NB4 (cell line): Measurements from ENCODE around the gene SLC39A5.

ENCODE experiments used
- CTCF ChIP-seq: IDR thresholded peaks from one replicate; pipeline ENCODE4 v1.5.1; 2012; ENCODE audit warnings: low read depth, low read length
- MYC ChIP-seq: IDR thresholded peaks from 2 replicates; pipeline ENCODE4 v1.6.1; 2011; ENCODE audit warnings: low read depth, low read length
- POLR2A ChIP-seq: IDR thresholded peaks from 2 replicates; pipeline ENCODE4 v1.6.1; 2011; ENCODE audit warnings: mild to moderate bottlenecking; ENCODE audit not compliant: insufficient read length; ENCODE audit errors: extremely low read depth

DNA sequence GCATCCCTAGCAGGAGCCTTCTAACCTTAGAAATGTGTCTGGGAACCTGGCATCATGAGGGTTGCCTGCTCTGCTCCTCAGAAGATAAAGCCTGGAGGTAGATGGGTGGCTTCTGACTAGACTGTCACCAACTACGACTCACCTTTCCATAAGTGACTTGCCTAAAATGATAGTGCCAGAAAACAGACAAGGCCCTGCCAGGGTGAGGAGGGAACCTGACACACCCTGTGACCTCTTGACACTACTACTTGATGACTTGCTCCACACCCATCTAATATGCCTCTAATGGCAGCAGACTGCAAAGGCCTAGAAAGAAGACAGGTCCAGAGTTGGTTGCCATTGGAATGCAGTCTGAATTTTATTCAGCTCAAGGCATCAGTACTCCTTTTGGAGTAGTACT lies 17.5 kb upstream of the SLC39A5 start:
- no peak for TF ChIP-seq CTCF
- TF ChIP-seq POLR2A, result no peak
- no peak for TF ChIP-seq MYC
